Osteoblast (primary cell): Measurements from ENCODE around the gene HSP90AB1. TPM values are rescaled to one million over a fixed set of nuclear protein-coding genes. Genes with fewer than 3 reads are reported as not detected.

Experiments used
- DNase-seq: peaks from one replicate; pipeline ENCODE4 v3.0.0; 2011; ENCODE audit warnings: low spot score, mixed read lengths; ENCODE audit not compliant: insufficient read length; ENCODE audit errors: missing footprints
- H2AFZ ChIP-seq: 2 replicates; pipeline ENCODE4 v1.6.0; 2011; ENCODE audit warnings: mild to moderate bottlenecking, low read length
- H3K27ac ChIP-seq: 2 replicates; pipeline ENCODE4 v1.5.1; 2011; ENCODE audit warnings: mild to moderate bottlenecking, low read depth, low read length, moderate library complexity
- H3K27me3 ChIP-seq: 2 replicates; pipeline ENCODE4 v1.6.0; 2012; ENCODE audit warnings: mild to moderate bottlenecking, control low read depth, inconsistent platforms, low read length, moderate library complexity; ENCODE audit not compliant: insufficient read depth
- H3K36me3 ChIP-seq: 2 replicates; pipeline ENCODE4 v1.5.1; 2011; ENCODE audit warnings: mild to moderate bottlenecking, low read length, control low read depth, moderate library complexity; ENCODE audit not compliant: insufficient read depth
- H3K4me1 ChIP-seq: 2 replicates; pipeline ENCODE4 v1.5.1; 2011; ENCODE audit warnings: mild to moderate bottlenecking, low read length, control low read depth, moderate library complexity; ENCODE audit not compliant: insufficient read depth
- H3K4me2 ChIP-seq: 2 replicates; pipeline ENCODE4 v1.6.0; 2011; ENCODE audit warnings: mild to moderate bottlenecking, low read length; ENCODE audit not compliant: insufficient read depth
- H3K4me3 ChIP-seq: fragments of 200-600 bp; sonication (generic); 3 replicates; pipeline ENCODE4 v1.5.1; 2012; ENCODE audit warnings: mild to moderate bottlenecking, low read length, inconsistent platforms; ENCODE audit not compliant: insufficient read depth
- H3K79me2 ChIP-seq: 2 replicates; pipeline ENCODE4 v1.6.0; 2012; ENCODE audit warnings: mild to moderate bottlenecking, low read length, control low read depth, inconsistent platforms; ENCODE audit not compliant: insufficient read depth
- H3K9me3 ChIP-seq: 2 replicates; pipeline ENCODE4 v1.5.1; 2011; ENCODE audit warnings: low read depth, low read length, control low read depth
- H4K20me1 ChIP-seq: 2 replicates; pipeline ENCODE4 v1.6.0; 2012; ENCODE audit warnings: mild to moderate bottlenecking, low read length, control low read depth; ENCODE audit not compliant: insufficient read depth
- CTCF ChIP-seq: IDR thresholded peaks from 2 replicates; pipeline ENCODE4 v1.5.1; 2011; ENCODE audit warnings: mild to moderate bottlenecking, low read depth, low read length, moderate library complexity; ENCODE audit errors: extremely low read depth
- small RNA-seq: library from RNA; depleted of rRNA; stranded (forward); fragments of <200 nt; gene quantifications from one replicate; pipeline ENCODE3, GENCODE V24; 2012
- total RNA-seq: library from RNA; depleted of rRNA; stranded (reverse); fragments of >200 nt; gene quantifications from 2 replicates; pipeline ENCODE4 v1.2.3, GENCODE V29; 2012

Gene HSP90AB1
- total RNA-seq, 1 donor = 702 TPM

DNA sequence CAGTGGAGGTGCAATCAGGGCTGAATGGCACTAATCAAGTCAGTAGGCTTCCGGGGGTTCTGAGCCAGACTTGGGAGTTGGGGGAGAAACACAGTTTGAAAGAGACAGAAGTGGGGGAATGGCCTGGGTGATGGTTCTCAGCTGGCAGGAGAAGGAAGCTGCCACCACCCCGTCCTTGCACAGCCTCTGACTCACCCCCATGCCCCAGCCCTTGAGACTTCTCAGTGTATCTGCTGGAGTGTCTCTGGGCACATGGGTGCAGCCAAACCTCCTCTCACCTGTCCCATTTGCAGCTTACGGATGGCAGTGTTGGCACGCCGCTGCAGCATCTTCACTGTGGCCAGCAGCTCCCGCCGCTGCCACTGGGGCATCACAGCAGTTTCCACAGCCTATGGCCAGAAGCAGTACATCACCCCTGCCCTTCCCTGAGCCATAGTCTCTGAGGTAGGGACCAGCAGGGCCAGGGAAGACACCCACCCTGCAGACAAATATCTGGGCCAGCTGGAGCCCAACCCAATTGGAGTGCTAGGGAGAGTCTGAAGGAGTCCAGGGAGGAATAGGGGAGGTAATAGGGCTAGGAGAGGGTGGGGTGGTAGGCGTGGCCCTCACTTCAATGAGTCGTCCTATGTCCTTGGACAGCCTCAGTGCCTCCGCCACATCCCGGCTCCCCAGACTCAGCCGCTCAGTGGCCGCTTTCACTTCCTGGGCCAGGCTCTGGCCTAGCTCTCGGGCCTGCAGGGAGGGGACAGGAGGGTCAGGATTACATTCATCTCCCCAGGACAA, 55.1 kb downstream of the HSP90AB1 start:
- H3K27me3 ChIP-seq = peaks cover 20% of the 10 kb centered on the region
- peaks cover 52% of the 10 kb centered on the region for H3K36me3 ChIP-seq
- H2AFZ ChIP-seq = no peak overlapping the region
- no peaks in the 10 kb centered on the region for H3K9me3 ChIP-seq
- TF ChIP-seq CTCF = no peak
- H3K27ac ChIP-seq = no peak overlapping the region
- DNase-seq = no peak
- H3K4me3 ChIP-seq = no peak overlapping the region
- H3K4me2 ChIP-seq = no peak overlapping the region
- peaks cover 6% of the 10 kb centered on the region for H4K20me1 ChIP-seq
- no peaks in the 10 kb centered on the region for H3K4me1 ChIP-seq
- H3K79me2 ChIP-seq = no peaks in the 10 kb centered on the region

- Histone ChIP-seq H3K9me3 (no peaks in the 10 kb centered on the region), H3K79me2 (no peaks in the 10 kb centered on the region), H3K4me1 (no peaks in the 10 kb centered on the region), H2AFZ (no peak overlapping the region), H3K4me2 (no peak overlapping the region), H4K20me1 (peaks cover 5% of the 10 kb centered on the region), H3K4me3 (no peak overlapping the region), H3K36me3 (peaks cover 52% of the 10 kb centered on the region), H3K27ac (no peak overlapping the region), H3K27me3 (peaks cover 11% of the 10 kb centered on the region)
- DNase-seq = no peak
- TF ChIP-seq CTCF = no peak
Observed at GRCh38 chr6:44302856-44303255, 56.0 kb downstream of the HSP90AB1 start.

Small RNA genes lying within 50 kb of the gene (small RNA-seq; reads per million reads assigned to genes)
- not detected for gene RN7SL811P

Other genes starting within 250 kb of the HSP90AB1 start
- 47.7 and 49.9 TPM in 2 replicates for gene MRPL14, start 119.6 kb upstream of the HSP90AB1 start, total RNA-seq
- 32.7 and 36.6 TPM in 2 replicates for gene TMEM63B, start 119.5 kb upstream of the HSP90AB1 start, total RNA-seq
- gene CAPN11, start 88.3 kb upstream of the HSP90AB1 start, total RNA-seq = not detected in 2 replicates
- not detected in 2 replicates for gene MYMX, start 30.2 kb upstream of the HSP90AB1 start, total RNA-seq
- gene SLC29A1, start 23.5 kb upstream of the HSP90AB1 start, total RNA-seq = 8.0 and 10.0 TPM in 2 replicates
- 86.0 and 94.1 TPM in 2 replicates for gene SLC35B2, start 10.4 kb downstream of the HSP90AB1 start, total RNA-seq
- gene NFKBIE, start 18.4 kb downstream of the HSP90AB1 start, total RNA-seq = 3.2 and 4.7 TPM in 2 replicates
- not detected in 2 replicates for gene TMEM151B, start 23.3 kb downstream of the HSP90AB1 start, total RNA-seq
- 6.2 and 6.5 TPM in 2 replicates for gene AARS2, start 66.2 kb downstream of the HSP90AB1 start, total RNA-seq
- gene SPATS1, start 95.5 kb downstream of the HSP90AB1 start, total RNA-seq = not detected in 2 replicates
- gene CDC5L, start 140.6 kb downstream of the HSP90AB1 start, total RNA-seq = 21.8 and 22.8 TPM in 2 replicates